ENCODE measurements around the gene RHOB.

DNA sequence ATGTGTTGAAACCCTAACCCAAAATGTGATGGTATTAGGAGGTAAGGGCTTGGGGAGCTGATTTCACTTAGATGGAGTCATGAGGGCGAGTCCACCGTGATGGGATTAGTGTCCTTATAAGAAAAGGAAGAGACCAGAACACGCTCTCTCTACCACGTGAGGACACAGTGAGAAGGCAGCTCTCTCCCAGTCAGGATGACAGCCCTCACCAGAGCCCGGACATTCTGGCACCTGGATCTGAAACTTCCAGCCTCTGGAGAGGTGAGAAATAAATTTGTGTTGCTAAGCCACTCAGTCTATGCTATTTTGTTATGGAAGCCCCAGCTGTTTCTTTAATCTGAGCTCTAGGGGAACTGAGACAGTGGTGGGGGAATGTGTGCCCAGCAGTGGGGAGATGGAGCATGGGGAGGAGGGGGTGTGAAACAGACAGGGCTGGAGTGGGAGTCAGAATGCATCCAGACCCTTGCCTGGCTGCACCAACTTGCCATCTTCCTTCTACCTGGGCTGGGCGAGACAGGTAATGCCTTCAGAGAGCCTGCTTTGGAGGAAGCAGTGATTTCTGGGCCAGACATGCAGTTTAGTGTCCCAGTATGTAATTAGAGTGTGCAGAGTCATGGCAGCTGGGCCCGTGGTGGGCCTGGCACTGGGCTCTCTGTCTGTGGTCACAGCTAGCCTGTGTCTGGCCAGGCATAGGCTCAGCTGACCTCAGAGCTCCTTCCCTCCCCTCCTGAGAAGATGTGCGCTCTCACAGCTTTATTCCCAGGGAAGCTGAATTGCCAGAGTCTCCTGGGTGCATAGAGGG lies 38.1 kb downstream of the RHOB start:
- TF ChIP-seq POLR2A (IDR thresholded peaks at IDR 0.05): no peak
- TF ChIP-seq, protein P1, sequence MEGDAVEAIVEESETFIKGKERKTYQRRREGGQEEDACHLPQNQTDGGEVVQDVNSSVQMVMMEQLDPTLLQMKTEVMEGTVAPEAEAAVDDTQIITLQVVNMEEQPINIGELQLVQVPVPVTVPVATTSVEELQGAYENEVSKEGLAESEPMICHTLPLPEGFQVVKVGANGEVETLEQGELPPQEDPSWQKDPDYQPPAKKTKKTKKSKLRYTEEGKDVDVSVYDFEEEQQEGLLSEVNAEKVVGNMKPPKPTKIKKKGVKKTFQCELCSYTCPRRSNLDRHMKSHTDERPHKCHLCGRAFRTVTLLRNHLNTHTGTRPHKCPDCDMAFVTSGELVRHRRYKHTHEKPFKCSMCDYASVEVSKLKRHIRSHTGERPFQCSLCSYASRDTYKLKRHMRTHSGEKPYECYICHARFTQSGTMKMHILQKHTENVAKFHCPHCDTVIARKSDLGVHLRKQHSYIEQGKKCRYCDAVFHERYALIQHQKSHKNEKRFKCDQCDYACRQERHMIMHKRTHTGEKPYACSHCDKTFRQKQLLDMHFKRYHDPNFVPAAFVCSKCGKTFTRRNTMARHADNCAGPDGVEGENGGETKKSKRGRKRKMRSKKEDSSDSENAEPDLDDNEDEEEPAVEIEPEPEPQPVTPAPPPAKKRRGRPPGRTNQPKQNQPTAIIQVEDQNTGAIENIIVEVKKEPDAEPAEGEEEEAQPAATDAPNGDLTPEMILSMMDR (IDR thresholded peaks at IDR 0.05): no peak
